Activated T-helper 1 cell treated with anti-CD3 and anti-CD28 coated beads, Interleukin-2, amount 50 U/mL, for 16 hours (primary cell): ENCODE results near the gene CD59.
A peak's percentile ranks its signal among the peaks of the same experiment; 100 is the strongest.
"Not testable (repeated sequence)": the region's sequence is repeated elsewhere in the genome, so short reads cannot be mapped to it uniquely, and the experiment has no call there.

Experiments
- DNase-seq, 2 donors: peaks; one replicate each; pipeline ENCODE4 v3.0.0-alpha.2; 2020; ENCODE audit warnings: low read depth in 1 of 2, low spot score in 1 of 2

The CD59 gene

DNA sequence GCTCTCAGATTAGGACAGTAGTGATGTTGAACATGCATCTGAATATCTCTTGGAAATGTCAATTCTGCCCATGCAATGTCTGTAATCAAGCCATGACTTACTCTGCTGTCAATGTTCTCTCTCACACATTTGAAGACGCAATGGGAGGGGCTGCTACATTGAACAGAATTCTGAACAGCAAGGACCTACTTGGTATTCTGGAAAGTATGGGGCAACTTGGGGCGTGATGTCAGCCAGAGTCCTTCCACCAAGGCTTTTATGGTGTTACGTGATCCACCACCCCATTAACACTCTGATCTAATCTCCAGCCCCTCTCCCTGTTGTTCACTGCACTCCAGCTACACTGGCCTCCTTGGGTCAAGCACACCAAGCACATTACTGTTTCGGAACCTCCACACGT, 7.1 kb upstream of the CD59 start:
- DNase-seq: no peak

DNA sequence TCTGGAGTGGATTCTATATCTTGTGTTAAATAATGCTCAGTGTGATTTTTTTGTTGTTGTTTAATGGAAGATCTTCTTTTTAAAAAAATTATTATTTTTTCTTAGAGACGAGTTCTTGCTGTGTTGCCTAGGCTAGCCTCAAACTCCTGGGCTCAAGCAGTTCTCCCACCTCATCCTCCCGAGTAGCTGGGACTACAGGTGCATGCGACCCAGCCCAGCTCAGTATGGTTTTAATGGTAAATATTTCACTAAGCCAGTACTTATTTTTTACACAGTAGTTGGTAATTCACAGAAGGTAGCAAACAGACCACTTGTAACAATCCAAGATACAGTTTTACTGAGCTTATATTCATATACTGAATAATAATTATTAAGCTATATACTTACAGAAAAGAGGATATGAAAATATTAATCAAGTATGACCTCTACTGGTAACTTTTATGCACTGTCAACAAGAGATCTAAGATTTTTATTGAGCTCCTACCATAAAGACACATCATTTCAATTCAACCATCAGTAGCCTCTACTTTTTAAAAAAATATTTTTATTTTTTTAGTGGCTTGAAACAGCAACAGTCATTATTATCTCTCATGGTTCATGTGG, 6.1 kb upstream of the CD59 start:
- DNase-seq: no peak

DNA sequence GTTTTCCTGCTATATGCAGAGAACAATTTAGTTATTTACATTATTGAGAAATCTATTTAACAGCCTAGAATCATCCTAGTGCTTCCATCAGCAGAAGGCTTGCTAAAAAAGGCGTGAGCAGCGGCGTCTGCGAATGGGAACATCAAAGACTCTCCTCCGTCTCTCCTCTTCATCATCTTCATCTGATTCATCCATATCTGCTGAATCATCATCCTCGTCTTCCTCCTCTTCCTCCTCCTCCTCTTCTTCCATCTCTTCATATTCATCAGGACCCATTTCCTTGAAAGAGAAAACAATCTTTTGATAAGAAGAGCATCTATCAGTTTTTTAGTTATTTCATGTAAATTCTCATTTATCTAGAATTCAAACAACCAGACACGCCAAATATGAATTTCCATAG, 5.6 kb upstream of the CD59 start:
- DNase-seq: no peak

DNA sequence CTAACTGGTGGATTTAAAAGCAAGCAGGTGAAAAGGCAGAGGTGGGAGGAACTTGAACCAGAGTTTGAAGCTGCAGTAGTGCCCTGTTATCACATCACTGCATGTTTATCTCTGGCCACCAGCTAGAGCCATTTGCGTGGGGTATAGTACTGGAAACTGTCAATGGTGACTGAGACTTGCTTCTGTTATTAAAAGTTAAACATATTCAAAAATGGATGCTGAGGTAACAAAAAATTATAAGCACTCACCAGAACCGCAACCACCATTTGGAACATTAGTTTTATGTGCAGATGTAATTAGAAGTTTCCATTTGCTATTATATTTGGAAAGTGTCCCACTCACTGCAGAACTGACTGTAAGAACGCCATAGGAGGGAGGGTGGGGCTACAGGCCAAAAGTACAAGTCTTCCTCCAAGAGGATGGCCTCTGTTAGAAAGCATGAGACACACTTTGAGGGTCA, 1.2 kb upstream of the CD59 start:
- no peak for DNase-seq

DNA sequence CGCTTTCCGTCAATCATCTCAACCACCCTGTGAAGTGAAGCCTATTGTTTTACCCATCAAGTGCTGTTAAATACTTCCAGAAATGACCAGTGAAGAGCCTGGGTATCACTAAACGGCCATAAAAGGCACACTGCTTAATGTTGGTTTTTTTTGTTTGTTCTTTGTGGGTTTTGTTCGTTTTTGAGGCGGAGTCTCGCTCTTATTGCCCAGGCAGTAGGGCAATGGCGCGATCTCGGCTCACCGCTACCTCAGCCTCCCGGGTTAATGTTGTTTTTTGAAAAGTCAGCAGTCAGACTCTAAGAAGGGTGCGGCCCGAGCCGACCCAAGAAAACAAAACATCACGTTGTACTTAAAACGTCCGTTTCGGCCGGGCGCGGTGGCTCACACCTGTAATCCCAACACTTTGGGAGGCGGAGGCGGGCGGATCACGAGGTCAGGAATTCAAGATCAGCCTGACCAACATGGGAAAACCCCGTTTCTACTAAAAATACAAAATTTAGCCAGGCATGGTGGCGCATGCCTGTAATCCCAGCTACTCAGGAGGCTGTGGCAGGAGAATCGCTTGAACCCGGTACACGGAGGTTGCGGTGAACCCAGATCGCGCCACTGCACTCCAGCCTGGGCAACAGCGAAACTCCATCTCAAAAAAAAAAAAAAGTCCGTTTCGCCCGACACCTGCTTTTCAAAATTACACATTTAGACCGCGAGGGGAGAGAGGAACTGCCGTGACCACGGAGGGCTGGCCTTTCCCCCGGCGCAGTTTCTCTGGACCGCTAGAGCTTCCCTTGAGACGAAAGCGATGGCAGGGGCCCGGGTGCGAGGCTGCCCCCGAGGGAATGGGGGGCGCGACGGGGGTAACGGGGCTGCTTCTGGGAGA, 714 bp downstream of the CD59 start:
- peak in 1 of 2 donors; percentile 18 for DNase-seq

DNA sequence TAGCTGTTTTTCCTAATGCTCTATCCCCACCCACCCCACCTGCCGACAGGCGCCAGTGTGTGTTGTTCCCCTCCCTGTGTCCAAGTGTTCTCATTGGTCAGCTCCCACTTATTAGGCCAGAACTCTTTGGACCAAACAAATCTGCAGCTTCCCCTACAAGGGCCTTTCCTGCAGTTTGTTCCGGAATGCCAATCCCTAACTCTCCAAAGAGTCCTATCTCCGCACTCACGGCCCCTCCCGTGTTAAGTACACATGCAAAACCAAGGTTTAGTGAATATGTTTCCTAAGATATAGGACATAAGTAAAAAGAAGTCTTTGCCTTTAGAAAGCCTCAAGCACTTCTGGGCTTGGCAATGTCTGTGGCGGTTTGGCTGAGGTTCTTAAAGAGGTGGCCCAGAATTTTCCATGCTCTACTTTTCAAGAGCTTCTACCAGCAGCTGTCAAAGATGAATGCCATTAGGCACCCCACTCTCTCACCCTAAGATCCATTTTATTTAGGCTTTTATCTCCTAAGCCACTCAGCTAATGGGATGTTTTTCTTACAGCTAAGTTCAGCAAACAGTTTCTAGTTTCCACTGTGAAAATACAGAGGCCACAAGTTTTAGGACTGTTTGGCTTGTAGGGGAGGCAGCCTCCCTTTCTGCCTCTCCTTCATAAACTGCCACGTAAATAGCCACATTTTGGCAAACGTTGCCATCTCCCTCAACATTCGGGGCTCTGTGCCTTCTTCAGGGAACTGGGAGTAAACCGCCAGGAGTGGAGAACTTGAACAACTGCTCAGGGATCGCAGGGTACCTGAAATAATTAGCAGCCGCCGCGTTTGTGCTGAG, 1.6 kb downstream of the CD59 start:
- DNase-seq: no peak

DNA sequence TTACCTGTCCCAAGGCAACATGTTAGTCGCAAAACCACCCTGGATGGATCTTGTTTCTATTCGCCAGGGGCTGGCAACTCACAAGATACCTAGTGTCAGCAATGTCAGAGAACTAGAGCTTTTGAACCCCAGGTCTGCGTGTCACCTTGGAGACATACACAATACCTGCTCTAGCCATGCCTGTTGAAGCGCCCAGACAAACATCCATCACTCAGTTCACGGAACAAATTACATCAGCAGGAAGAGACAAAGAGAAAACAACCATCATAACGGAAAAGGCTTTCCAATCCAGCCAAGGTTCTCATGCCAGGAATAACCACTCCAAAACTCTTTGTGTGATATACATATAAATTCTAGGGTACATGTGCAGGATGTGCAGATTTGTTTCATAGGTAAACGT, 2.2 kb downstream of the CD59 start:
- DNase-seq: no peak

DNA sequence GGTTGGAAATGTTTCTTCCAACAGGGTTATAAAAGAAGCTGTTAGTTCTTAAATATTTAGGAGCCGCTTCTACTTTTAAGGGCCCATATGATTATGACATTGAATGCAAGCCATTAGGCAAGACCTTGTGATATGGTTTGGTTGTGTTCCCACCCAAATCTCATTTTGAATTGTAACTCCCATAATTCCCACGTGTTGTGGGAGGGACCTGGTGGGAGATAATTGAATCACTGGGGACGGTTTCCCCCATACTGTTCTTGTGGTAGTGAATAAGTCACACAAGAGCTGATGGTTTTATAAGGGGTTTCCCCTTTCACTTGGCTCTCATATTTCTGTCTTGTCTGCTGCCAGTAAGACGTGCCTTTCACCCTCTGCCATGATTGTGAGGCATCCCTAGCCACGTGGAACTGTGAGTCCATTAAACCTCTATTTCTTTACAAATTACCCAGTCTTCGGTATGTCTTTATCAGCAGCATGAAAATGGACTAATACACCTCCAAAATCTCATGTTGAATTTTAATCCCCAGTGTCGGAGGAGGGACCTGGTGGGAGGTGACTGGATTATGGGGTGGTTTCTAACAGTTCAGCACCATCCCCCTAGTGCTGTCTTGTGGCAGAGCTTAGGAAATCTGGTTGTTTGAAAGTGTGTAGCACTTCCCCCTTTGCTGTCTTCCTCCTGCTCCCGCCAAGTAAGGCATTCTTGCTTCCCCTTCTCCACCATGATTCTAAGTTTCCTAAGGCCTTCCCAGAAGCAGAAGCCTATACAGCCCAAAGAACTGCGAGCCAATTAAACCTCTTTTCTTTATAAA, 4.3 kb downstream of the CD59 start:
- DNase-seq: no peak

DNA sequence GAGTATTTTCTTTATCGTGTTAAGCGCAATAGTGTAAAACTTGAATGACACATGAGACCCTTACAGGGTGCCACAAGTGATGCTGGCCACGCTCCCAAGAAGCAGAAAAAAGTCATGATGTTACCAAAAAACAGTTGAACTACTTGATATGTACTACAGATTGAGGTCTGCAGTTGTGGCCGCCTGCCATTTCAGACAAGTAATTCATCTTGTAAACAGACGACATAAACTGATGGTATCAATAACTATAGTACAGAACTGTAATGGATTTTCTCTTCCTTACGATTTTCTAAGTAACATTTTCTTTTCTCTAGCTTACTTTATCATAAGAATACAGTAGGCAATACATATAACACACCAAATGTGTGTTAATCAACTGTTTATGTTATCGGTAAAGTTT, 5.5 kb downstream of the CD59 start:
- DNase-seq: no peak

DNA sequence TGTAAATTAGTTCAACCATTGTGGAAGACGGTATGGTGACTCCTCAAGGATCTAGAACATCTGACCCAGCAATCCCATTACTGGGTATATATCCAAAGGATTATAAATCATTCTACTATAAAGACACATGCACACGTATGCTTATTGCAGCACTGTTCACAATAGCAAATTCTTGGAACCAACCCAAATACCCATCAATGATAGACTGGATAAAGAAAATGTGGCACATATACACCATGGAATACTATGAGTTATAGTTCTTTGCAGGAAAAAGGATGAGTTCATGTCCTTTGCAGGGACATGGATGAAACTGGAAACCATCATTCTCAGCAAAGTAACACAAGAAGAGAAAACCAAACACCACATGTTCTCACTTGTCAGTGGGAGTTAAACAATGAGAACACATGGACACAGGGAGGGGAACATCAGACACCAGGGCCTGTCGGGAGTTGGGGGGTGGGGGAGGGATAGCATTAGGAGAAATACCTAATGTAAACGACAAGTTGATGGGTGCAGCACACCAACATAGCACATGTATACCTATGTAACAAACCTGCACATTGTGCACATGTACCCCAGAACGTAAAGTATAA, 7.1 kb downstream of the CD59 start:
- DNase-seq: not testable (repeated sequence)

DNA sequence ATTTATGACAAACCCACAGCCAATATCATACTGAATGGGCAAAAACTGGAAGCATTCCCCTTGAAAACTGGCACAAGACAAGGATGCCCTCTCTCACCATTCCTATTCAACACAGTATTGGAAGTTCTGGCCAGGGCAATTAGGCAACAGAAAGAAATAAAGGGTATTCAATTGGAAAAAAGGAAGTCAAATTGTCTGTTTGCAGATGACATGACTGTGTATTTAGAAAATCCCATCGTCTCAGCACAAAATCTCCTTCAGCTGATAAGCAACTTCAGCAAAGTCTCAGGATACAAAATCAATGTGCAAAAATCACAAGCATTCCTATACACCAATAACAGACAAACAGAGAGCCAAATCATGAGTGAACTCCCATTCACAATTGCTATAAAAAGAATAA, 8.7 kb downstream of the CD59 start:
- DNase-seq: not testable (repeated sequence)

DNA sequence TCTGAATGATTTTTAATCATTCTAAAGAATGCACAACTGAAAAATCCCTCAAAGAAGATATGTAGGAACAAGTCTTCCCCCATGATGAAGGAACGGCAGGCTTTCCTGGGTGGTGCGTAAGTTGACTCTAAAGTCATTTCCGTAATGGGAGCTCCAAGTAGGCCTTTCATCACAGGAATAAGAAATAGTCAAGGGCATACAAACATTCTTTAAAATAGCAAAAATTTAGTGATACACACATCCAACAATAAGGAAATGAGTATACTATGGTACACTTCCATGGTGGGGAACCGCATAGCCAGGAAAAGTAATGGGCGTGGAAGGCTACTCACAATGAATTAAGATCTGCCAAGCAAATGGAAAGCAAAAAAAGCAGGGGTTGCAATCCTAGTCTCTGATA, 10.7 kb downstream of the CD59 start:
- DNase-seq: no peak

DNA sequence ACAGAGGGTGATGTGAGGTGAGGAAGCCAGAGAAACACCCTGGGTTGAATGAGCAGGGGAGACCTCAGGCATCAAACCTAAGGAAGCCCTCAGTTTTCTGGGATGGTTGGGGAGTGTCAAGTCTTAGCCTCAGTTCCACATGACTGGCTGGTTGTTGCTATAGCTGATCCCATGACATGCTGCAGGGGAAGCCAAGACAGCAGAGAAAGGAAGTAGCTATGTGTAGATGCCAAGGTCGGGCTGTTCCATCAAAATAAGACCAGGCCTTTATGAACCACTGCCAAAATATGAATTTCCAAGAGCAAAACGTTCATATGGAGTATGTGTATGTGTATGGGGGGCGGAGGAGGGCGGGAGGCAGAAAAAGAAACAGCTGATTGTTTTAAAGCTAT, 11.6 kb downstream of the CD59 start:
- no peak for DNase-seq

DNA sequence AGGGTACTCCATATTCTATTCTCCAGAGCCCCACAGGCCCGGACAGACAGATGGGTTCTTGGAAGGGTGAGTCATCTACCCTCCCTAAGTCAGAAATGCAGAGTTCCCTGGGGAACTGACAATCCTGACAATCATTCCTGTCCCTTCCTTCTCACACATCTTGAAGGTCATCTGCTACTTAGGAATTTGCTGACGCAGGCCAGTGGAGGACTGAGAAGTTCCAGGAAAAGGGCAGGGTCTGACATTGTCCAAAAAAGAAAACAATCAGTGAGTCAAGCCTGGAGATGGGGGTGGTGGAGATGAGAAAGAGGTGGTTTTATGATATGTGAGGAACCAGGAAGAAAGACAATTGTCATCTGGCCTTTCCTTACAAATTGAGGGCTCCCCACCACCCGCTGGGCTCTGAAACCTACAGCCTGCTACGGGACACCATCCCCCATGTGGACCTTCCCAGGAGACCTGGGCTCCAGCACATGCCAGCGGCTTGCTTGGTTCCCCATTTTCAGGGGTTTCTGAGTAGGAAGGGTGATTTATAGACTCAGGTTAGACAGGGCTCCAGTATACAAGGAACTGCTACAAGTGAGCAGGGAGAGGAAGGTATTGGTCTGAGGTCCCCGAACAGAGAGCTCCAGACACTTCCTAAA, 12.9 kb downstream of the CD59 start:
- no peak for DNase-seq

DNA sequence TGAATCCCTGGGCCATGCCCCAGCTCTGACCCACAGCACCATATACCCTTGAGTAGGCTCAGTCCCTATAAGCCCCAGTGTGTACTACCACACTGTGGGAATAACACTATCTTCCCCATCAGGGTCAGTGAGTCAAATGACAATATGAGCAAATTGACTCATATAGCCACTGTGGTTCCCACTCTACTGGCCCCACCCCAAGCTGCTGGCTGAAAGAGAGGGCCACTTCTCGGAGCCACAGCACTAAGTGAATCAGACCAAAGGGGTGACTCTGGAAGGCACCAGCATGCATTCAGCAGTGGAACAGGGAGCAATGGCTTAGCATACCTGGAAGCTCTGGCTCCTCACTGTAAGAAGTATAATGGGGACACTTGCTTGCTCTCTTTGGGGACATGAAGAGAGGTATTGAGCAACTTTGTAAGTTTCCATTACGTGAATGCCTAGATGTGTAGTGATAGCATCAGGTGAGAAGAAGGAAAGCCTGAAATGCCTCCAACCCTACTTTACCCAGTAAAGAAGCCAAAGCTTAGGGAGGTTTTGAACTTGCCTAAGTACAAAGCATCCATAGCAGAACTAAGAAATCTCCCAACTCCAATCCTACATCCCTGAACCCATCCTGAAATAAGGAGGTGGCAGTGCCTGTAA, 13.5 kb downstream of the CD59 start:
- no peak for DNase-seq

DNA sequence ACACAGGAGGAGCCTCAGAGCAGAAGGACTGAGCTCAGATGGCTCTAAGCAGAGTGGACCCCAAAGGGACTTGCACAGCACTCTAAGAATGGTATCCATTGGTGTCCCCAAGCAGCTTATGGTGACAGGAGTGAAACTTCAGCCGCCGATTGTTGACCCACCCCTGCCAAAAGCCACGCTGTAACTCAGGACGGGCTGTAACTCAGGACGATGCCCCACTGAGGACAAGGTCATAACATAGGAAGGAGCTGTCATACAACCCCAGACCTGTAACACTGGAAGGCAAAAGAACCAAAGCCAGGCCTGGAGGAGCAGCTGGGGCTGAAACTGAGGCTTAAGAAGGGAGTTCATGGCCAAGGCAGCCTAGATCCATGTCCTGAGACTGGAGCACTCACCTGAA, 14.2 kb downstream of the CD59 start:
- DNase-seq: no peak

DNA sequence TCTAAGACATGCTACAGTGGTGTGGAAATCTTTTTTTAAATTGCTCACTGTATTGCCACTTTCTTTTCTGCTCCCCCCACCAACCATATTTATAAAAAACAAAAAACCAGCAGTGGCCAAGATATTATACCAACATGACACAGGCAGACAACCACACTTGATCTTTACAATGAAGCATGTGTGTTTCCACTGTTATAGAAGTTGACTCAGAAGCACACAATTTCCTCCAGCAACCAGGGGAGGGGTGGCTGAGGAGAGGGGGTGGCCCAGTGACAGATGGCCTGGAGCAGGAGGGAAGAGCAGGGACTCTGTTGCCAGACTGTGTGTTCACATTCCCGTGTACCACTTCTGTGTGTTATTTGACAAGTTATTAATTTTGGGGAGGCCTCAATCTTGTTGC, 14.8 kb downstream of the CD59 start:
- DNase-seq: no peak

DNA sequence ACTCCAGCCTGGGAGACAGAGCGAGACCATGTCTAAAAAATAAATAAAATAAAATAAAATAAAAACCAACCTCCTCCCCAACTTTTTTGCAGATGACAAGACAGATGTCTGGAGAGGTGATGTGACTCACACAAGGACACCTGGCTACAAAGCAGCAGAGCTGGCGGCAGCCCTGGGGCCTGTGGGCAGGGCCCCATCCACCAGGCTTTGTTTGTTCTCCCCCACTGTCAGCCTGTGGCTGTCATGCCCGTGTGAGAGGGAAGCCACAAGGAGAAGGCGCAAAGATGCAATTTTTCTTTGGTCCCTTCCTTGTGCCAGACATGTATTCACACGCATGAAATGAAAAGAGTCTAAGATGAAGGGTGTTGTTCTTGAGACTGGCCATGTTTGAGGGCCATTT, 16.6 kb downstream of the CD59 start:
- DNase-seq: no peak

DNA sequence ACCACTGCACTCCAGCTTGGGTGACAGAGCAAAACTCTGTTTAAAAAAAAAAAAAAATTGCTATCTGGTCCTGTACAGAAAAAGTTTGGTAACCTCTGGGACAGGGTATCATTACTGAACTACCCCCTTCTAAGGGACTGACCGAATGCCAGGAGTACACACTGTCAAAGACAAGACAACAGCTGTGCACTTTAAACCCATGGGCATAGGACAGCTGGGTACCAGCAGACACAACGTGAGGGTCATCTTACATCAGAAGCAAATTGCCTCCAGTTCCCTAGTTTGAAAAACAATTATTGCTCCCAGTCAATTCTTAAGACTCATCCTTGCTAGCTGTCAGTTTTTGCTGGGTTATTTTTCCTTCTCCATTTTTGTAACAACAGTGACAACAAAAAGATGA, 17.8 kb downstream of the CD59 start:
- no peak for DNase-seq

DNA sequence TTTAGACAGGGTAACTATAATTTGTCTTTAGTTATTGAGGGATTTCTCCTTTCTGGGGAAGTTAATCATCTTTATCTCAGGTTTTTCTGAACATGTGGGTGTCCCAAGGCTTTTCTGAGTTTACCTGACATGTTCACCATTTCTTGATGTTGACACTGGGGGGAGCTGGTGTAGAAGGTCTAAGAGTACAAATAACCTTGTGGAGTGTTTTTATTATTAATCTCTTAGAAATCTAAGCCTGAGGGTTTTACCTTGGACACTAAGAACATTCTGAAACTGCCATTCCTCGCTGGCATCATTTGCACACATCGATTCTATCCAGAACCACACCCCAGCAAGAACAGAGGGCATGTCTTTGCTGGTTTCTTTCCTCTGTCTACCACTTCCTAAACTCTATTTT, 20.0 kb downstream of the CD59 start:
- no peak for DNase-seq
